ENCODE results near the gene NOTUM.
A peak's percentile ranks its signal among the peaks of the same experiment; 100 is the strongest.

Gene NOTUM

DNA sequence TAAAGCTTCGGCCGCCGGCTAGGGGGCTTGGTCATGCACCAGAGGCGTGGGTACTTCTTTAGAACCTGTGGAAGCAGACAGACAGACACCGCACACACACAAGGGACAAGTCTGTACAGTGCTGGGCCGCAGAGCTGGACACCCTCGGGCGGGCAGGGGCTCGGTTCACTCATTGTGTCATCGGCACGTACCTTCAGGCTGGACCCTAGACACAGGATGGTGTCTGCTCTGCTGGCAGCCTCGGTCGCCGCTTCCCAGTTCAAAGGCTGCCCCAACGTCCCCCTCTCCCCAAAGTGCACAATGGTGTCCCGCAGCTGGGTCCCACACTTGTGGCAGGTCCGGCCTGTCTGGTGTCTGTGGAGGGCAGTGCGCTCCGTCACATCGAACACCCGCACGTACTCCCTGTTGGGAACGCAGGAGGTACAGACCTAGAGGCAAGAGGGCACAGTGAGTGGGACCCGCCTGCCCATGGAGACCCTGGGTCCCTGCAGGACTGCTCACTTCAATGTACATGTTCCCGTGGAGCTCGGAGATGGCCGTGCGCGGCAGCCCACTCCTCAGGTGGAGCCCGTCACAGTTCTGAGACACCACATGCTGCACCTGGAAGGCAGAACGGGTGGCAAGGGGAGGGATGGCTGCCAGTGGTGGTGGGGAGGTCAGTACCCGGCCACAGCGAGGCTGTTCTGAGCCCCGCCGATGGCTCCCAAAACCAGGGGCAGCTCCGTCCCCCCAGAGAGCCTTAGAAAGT lies 46.7 kb downstream of the NOTUM start:
- TF ChIP-seq, protein P1, sequence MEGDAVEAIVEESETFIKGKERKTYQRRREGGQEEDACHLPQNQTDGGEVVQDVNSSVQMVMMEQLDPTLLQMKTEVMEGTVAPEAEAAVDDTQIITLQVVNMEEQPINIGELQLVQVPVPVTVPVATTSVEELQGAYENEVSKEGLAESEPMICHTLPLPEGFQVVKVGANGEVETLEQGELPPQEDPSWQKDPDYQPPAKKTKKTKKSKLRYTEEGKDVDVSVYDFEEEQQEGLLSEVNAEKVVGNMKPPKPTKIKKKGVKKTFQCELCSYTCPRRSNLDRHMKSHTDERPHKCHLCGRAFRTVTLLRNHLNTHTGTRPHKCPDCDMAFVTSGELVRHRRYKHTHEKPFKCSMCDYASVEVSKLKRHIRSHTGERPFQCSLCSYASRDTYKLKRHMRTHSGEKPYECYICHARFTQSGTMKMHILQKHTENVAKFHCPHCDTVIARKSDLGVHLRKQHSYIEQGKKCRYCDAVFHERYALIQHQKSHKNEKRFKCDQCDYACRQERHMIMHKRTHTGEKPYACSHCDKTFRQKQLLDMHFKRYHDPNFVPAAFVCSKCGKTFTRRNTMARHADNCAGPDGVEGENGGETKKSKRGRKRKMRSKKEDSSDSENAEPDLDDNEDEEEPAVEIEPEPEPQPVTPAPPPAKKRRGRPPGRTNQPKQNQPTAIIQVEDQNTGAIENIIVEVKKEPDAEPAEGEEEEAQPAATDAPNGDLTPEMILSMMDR (conservative IDR thresholded peaks at IDR 0.05; ENCODE audit: low read depth, low read length) = no peak
- no peak for DNase-seq (ENCODE audit: low read depth)
- H3K4me3 ChIP-seq (ENCODE audit: low read depth, low read length) = no peak overlapping the region

DNA sequence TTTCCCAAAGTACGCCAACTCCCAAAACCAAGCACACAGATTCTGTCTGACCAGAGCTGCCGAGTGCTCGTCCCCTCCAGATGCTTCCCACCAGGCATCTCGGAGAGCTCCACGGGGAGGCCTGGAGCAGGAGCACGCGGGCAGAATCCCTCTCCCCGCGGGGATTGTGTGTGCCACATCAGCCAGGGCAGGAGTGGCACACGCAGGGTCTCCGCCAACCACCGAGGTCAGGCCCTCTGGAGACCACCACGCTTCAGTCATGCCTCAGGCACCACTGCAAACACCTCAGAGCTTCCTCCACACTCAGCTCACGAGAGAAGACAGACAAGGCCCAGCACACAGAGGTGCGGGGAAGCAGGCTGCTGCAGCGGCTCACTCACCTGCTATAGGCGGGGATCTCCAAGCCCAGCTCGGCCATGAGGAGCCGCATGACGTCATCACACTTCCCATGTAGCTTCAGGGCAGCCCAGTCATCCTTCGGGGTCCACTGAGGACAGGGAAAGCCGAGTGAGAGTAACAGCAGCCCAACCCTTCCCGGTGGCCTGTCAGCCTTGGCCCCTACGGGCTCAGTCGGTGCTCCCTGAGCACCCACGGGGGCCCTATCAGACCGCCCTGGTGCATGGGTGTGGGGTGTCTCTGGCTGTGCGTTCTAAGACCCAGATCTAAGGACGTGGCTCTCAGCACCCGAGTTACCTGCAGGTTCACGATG lies 47.4 kb downstream of the NOTUM start:
- DNase-seq (ENCODE audit: low read depth) = no peak
- TF ChIP-seq, protein P1 (conservative IDR thresholded peaks at IDR 0.05; ENCODE audit: low read depth, low read length) = no peak
- H3K4me3 ChIP-seq (ENCODE audit: low read depth, low read length) = no peak overlapping the region

DNA sequence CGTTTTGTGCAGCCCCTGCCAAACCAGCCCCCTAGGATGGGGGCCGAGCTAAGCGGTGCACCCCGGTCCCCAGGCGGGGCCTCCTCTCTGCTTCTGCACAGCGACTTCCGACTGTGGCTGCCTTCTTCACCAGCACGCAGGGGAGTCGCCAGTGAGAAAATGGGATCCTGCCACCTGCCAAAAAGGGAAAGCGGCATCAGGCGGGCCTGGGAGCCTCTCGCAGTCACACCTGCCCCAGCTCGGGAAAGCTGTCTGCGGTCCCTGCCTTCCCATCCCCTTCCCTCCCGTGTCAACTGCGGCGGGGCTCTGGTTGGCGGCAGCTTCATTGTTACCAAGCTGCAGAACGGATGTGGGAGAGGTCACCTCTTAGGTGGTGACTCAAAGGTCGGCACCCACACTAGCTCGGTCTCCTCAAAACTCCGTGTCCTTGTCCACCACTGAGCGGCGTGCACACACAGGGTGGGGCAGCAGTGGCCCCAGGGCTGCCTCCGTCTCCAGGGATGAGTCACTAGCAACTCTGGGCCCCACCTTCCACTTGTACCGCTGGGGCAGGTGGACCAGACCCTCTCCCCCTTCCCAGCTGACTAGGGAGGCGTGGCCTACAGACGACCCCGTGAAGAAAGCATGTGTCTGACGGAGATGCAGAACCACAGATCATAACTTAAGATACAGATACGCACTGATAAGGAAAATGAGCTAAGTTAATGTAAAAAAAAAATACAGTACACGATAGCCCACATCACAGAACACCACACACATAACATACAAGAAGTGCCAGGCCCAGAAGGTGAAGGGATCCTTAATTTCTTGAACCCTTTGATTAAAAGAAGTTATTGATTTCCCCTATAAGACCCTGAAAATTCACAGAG lies 48.3 kb downstream of the NOTUM start:
- DNase-seq (ENCODE audit: low read depth) = no peak
- H3K4me3 ChIP-seq (ENCODE audit: low read depth, low read length) = no peak overlapping the region
- TF ChIP-seq, protein P1 (conservative IDR thresholded peaks at IDR 0.05; ENCODE audit: low read depth, low read length) = no peak

DNA sequence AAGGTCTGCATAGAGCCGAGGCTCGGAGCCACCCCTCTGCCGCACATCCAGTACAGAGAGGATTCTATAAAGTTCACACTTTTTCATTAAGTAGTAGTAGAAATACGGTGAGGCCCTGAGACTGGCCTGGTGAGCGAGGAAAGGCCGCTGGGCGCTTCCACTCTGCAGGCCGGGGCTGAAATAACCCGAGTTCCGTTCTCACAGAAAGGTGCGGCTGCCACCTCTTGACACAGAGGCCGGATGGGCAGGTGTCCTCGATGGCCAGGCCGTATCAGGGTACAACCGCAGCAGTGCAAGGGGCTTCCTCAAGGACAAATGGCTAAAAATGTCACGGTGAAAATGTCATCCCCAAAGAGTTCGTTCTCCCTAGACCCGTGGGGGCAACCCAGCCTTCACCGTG lies 49.0 kb downstream of the NOTUM start:
- DNase-seq (ENCODE audit: low read depth) = no peak
- H3K4me3 ChIP-seq (ENCODE audit: low read depth, low read length) = no peak overlapping the region
- TF ChIP-seq, protein P1 (conservative IDR thresholded peaks at IDR 0.05; ENCODE audit: low read depth, low read length) = no peak

DNA sequence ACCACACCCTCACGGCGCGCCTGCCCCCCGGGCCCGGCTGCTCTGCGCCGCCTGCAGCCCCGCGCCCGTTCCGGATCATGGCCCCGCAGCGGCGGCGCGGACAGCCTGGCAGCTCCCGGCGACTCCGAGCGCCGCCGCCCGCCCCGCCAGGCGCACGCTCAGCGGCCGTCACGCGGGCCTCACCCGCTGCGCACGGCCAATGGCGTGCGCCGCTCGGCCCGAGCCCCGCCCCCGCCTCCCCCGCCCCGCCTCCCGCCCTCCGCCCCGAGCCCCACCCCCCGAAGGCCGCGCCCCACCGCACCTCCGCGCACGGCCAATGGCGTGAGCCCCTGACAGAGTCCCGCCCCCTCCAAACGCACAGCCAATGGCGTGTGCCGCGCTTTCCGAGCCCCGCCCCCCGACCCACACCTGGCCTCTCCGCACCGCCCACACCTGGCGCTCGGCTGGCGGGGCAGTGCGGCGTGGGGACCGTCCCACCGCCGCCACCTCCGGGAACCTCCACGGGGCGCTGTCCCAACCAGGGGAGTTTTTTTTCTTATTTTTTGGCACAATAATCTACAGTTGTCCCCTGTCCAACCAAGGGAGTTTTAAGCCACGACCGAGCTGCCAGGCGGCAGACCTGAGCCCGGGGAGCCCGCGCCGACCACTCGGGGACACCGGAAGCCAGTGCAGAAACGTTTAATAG lies 49.6 kb downstream of the NOTUM start, which contains the start of gene PCYT2:
Gene PCYT2, minus strand, starts transcription at position 123 of the 685 bp plus-strand sequence. Its CDS starts 44 bp downstream, at position 79.
- TF ChIP-seq, protein P1 (conservative IDR thresholded peaks at IDR 0.05; ENCODE audit: low read depth, low read length) = no peak
- peak; percentile 88 for DNase-seq (ENCODE audit: low read depth)
- H3K4me3 ChIP-seq (ENCODE audit: low read depth, low read length) = peak within 1 kb of the TSS; percentile 75

DNA sequence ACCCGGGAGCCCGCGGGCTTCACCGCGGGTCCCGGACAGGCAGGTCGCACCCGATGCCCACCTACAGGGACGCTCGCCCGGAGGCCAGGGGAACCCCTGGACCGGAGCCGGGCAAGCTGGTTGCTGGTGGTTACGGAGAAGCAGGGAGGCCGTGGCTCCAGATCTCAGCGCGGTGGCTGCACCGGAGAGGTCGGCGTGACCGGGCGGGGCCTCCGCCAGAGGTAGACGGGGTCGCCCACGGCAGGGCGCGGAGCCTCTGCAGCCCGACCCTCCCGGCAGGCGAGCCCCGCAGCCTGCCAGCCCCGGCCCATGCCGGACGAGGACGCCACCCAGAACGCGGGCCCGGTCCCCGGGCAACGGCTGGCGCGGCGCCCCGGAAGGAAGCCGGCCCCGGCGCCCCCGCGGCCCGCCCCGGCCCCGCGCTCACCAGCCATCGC lies 50.1 kb downstream of the NOTUM start:
- TF ChIP-seq, protein P1 (conservative IDR thresholded peaks at IDR 0.05; ENCODE audit: low read depth, low read length) = no peak
- no peak for DNase-seq (ENCODE audit: low read depth)
- peak overlapping the region; percentile 75 for H3K4me3 ChIP-seq (ENCODE audit: low read depth, low read length)
